G401 (cell line): ENCODE results near the gene ACMSD. TPM values are rescaled to one million over a fixed set of nuclear protein-coding genes. Genes with fewer than 3 reads are reported as not detected.
"Not testable (repeated sequence)": the region's sequence is repeated elsewhere in the genome, so short reads cannot be mapped to it uniquely, and the experiment has no call there.

Source experiments
- DNase-seq: peaks from one replicate; pipeline ENCODE4 v3.0.0-alpha.2; 2015; ENCODE audit warnings: low spot score
- in situ Hi-C: cut with HindIII; loops from 2 replicates; pipeline ENCODE4 v1.10.0; 2016; ENCODE audit warnings: low sequenced_read_pairs, mixed read lengths
- total RNA-seq: library from RNA; depleted of rRNA; stranded (reverse); fragments of >200 nt; shearing (Covaris generic); gene quantifications from 2 replicates; pipeline ENCODE4 v1.2.3, GENCODE V29; 2014; rRNA removed

ACMSD gene
- total RNA-seq, result not detected in 2 replicates

- in situ Hi-C loops, result no loop called here
- DNase-seq, result no peak
These were observed at the start of gene ACMSD for GRCh38 chr2:134838143-134838620. Gene ACMSD (plus strand): TSS chr2:134838616. CDS start chr2:134838683, 67 bp downstream.

DNA sequence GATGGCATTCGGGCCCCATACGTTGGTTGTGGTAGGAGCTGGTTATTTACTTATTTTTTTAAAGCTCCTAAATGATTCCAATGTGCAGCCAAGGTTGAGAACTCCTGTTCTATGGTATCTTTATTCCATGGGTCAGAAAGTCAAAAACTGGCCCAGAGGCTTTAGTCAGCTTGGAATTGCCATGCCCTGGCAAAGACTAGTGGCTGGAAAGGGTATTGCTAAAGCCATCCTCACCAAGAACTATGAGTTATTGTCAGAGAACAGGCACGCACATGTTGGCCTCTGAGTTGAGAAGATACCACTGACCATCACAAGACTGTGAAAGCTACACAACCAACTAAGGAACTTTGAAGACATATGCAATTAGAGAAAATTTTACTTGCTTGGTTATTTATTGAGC, 47.9 kb upstream of the ACMSD start:
- in situ Hi-C loops, result no loop called here
- DNase-seq, result no peak

GRCh38 chr2:134791616-134792015, 46.8 kb upstream of the ACMSD start:
- DNase-seq, result peak; percentile 54
- in situ Hi-C loops, result no loop called here

DNA sequence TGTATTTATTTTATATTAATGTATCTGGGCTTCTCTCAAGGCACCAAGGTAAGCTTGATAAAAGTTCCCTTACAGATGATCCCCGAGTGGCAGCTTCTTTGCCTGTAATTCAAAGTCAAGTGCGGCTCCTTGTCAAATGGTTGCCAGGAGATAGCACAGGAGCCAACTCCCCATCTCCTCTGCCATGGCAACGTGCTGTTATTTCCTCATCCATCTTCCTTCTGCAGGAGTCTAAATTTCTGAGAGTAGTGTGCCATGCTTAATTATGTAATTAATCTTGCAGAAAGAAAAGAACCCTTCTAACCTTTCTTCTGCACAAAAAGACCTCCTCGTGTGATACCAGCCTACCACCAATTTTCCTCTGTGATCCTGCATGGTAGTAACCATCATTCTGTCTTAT, 46.2 kb upstream of the ACMSD start:
- in situ Hi-C loops, result no loop called here

GRCh38 chr2:134795765-134796164, 42.7 kb upstream of the ACMSD start:
- in situ Hi-C loops, result no loop called here
- DNase-seq, result no peak

More for the DNA sequence above, 46.2 kb upstream of the ACMSD start:
- DNase-seq, result peak; percentile 34

DNA sequence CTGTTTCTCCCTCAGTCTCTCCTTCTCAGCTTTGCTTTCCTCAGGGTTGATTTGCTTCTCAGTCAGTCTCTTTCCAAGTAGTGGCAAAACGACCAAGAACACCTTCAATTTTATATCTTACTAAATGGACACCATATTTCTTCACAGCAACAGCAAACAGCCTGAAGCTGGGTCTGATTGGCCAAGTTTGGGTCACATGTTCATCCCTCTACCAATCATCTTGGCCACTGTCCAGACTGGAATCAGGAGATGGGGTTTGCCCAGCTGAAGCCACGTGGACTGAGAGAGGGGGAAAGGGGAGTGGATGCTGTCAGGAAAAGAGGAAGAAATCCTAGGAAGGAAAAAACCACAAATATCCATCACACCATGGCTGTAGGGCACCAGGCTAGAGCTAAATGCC, 42.0 kb upstream of the ACMSD start:
- in situ Hi-C loops, result no loop called here
- no peak for DNase-seq

DNA sequence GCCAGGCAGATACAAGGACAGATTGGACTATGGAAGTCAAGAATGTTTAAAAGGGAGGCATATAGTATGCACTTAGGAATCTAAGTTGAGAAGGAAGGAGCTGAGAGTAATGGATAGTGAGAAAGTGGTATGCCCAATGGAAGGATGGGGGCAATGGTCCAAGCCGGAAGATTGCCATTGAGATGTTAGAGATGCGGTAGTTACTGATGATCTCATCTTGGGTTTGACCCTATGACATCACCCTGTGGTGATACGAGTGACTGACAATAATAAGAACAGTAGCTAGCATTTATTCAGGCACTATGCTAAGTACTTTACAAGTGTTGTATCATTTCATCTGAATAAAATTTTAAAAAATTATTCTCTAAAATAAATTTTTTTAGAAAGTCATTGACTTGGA, 38.5 kb upstream of the ACMSD start:
- in situ Hi-C loops, result no loop called here
- no peak for DNase-seq

DNA sequence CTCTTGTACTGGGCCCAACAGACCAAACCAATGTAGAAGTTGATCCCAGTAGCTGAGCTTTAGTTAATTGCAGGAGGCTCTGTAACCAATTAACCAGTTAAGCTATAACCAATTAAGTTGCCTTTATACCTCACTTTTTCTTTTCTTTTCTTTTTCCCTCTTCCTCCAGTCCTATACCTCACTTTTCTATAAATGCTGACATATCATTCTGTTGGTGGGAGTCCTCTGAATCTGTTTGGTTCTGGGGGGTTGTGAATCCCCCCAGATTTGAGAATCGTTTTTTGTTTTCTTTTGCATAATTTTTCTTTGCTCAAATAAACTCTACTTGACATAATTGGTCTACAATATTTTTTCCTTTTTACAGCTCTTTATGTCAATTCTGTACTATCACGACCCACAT, 38.1 kb upstream of the ACMSD start:
- no peak for DNase-seq
- in situ Hi-C loops, result no loop called here

- in situ Hi-C loops, DNase-seq: not testable (repeated sequence)
These were observed 34.6 kb upstream of the ACMSD start for GRCh38 chr2:134803609-134804405.

GRCh38 chr2:134815741-134816140, 22.7 kb upstream of the ACMSD start:
- no peak for DNase-seq
- in situ Hi-C loops, result no loop called here

DNA sequence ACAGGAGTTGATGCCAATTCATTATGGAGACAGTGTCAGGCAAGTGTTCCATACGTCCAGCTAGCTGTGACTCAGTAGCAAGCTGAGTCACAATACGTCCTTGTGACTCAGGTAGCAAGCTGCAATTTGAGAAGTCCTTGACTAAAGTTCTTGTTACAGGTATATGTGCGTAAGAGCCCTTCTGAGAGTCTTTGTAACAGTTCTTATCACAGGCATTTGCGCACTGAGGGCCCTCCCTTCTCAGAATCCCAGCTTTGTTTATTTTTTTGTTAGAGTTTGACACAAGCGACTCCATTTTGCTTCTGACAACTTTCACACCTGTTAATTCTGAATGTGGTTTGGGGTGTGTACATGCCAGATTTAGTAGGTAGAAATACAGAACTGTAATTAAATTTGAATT, 20.1 kb upstream of the ACMSD start:
- in situ Hi-C loops, result no loop called here
- DNase-seq, result no peak

DNA sequence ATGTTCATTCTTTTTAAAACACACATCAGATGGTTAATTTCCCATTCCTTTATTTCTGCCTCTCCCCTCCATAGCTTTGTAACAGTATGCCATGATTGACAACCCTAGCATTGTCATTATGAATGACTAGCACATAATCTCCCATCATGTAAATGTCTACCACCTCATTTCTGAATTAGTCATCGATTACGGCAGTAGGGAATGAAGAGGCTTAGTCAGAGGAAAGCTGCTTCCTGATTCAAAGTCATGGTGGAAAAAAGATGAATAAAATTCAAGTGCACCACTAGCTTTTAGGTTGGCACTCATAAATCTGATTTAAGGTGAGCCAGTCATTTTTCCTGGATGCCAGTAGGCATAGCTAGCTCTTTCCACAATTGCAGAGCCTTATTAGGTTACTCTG, 19.1 kb upstream of the ACMSD start:
- DNase-seq, result no peak
- in situ Hi-C loops, result no loop called here

GRCh38 chr2:134823431-134823830, 15.0 kb upstream of the ACMSD start:
- DNase-seq, result no peak
- in situ Hi-C loops, result no loop called here

GRCh38 chr2:134823832-134824231, 14.6 kb upstream of the ACMSD start:
- in situ Hi-C loops, result no loop called here
- DNase-seq, result no peak

DNA sequence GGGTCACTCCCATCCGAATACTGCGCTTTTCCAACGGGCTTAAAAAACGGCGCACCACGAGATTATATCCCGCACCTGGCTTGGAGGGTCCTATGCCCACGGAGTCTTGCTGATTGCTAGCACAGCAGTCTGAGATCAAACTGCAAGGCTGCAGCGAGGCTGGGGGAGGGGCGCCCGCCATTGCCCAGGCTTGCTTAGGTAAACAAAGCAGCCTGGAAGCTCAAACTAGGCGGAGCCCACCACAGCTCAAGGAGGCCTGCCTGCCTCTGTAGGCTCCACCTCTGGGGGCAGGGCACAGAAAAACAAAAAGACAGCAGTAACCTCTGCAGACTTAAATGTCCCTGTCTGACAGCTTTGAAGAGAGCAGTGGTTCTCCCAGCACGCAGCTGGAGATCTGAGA, 12.7 kb upstream of the ACMSD start:
- DNase-seq, in situ Hi-C loops: not testable (repeated sequence)

DNA sequence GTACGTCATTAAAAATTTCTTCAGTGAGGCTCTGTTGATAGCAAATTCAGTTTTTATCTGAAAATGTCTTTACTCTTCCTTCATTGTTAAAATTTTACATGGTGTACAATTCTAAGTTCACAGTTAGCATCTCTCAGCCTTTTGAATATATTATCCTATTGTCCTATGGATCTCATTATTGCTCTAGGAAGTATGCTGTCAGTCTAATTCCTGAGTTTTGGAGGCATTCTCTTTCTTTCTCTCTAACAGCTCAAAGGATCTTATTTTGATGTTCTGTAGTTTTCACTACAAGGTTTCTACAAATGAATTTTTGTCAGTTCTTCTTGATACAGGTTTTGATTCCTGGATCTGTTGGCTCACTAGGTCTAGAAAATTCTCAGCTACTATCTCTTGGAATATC, 2.9 kb upstream of the ACMSD start:
- no peak for DNase-seq
- in situ Hi-C loops, result no loop called here

GRCh38 chr2:134836986-134837385, 1.4 kb upstream of the ACMSD start:
- in situ Hi-C loops, result no loop called here

GRCh38 chr2:134839649-134840048, 1.2 kb downstream of the ACMSD start:
- in situ Hi-C loops, result no loop called here
- no peak for DNase-seq

More at GRCh38 chr2:134836986-134837385, 1.4 kb upstream of the ACMSD start:
- DNase-seq, result no peak

DNA sequence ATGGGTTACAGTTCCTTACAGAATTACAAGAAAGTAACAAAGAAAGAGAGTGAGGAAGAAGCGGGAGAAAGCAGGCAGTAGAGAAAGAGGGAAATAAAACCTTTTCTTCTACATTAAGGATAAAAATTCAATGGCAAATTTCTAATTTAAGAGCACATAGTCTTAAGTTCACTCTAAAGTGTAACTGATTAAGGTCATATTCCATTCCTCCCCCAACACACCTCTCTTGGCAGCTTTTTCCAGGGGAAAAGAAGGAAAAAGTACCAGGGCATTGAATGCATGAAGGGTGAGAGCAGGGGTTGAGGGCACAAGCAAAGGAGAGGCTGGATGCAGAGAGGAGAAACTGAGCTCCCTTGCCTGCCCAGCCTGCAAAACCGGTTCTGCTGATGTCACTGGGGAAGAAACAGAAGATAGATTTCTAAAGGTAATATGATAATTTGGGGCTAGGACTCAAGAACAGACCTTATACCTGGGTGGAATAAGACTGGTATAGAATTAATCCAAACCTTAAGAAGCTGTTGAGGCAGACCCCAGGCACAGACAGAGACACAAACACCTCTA, 4.6 kb downstream of the ACMSD start:
- no peak for DNase-seq
- in situ Hi-C loops, result no loop called here

DNA sequence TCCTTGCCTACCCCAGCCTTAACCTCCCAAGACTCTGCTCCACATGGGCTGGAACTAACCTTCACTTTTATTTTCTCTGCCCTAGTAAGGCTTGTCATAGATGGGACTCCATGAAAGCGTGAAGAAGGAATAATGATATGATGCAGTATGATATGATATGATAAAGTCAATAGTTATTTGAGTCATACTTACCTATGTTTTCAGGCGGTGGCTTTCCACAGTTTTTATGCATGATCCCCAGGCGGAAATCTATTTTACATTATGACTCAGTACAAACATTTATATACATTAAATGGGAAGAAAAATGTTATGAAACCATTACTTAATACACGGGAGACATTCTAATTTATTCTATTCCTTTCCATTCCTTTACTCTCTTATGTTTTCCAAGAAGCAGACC, 5.6 kb downstream of the ACMSD start:
- in situ Hi-C loops, result no loop called here
- DNase-seq, result no peak

GRCh38 chr2:134845028-134845427, 6.6 kb downstream of the ACMSD start:
- in situ Hi-C loops, result no loop called here
- no peak for DNase-seq
